GM18873 (cell line): ENCODE results near the gene USP10.

Experiments used
- ATAC-seq: cut with Tn5 transposase; IDR thresholded peaks from one replicate; pipeline ENCODE4 v1.9.1; 2021; ENCODE audit warnings: mild to moderate bottlenecking, moderate library complexity, moderate number of reproducible peaks; ENCODE audit not compliant: unreplicated experiment, low FRiP score

Gene USP10

GRCh38 chr16:84817613-84818012 is 117.8 kb downstream of the USP10 start:
- no peak for ATAC-seq

GRCh38 chr16:84818133-84818532 is 118.3 kb downstream of the USP10 start:
- no peak for ATAC-seq

GRCh38 chr16:84818989-84819643 is 119.3 kb downstream of the USP10 start:
- no peak for ATAC-seq

GRCh38 chr16:84819644-84820304 is 120.0 kb downstream of the USP10 start, which contains the start of gene CRISPLD2:
Gene CRISPLD2, plus strand, starts transcription at chr16:84819985. Its CDS starts 18,511 bp downstream, at chr16:84838496.
- ATAC-seq, result no peak

GRCh38 chr16:84820305-84820684 is 120.5 kb downstream of the USP10 start:
- no peak for ATAC-seq

GRCh38 chr16:84820771-84821170 is 121.0 kb downstream of the USP10 start:
- ATAC-seq, result no peak

GRCh38 chr16:84821179-84821578 is 121.4 kb downstream of the USP10 start:
- no peak for ATAC-seq

- ATAC-seq, result no peak
Observed at GRCh38 chr16:84821728-84822689, 122.2 kb downstream of the USP10 start.

GRCh38 chr16:84822990-84823389 is 123.2 kb downstream of the USP10 start:
- no peak for ATAC-seq

- no peak for ATAC-seq
Observed at GRCh38 chr16:84823484-84823883, 123.7 kb downstream of the USP10 start.

GRCh38 chr16:84823926-84824325 is 124.1 kb downstream of the USP10 start:
- no peak for ATAC-seq

- ATAC-seq, result no peak
Observed at GRCh38 chr16:84825896-84826557, 126.2 kb downstream of the USP10 start.

- no peak for ATAC-seq
Observed at GRCh38 chr16:84826558-84826941, 126.8 kb downstream of the USP10 start.

GRCh38 chr16:84827131-84827574 is 127.4 kb downstream of the USP10 start:
- no peak for ATAC-seq

GRCh38 chr16:84827897-84828296 is 128.1 kb downstream of the USP10 start:
- ATAC-seq, result no peak

GRCh38 chr16:84828322-84828721 is 128.5 kb downstream of the USP10 start:
- no peak for ATAC-seq
